Muscle of leg (tissue), 16 donors: ENCODE data around the gene IL11. TPM values are rescaled to one million over a fixed set of nuclear protein-coding genes. Genes with fewer than 3 reads are reported as not detected.
"Not testable (repeated sequence)": the region's sequence is repeated elsewhere in the genome, so short reads cannot be mapped to it uniquely, and the experiment has no call there.

Source experiments
- DNase-seq: peaks from one replicate; pipeline ENCODE4 v3.0.0; 2013
- H3K27ac ChIP-seq: one replicate; pipeline ENCODE4 v1.5.1; 2013; ENCODE audit warnings: mild to moderate bottlenecking, low read length, control low read depth
- H3K27me3 ChIP-seq: one replicate; pipeline ENCODE4 v1.6.1; 2013; ENCODE audit warnings: low read length; ENCODE audit not compliant: control insufficient read depth, insufficient read depth
- H3K36me3 ChIP-seq: one replicate; pipeline ENCODE4 v1.6.1; 2013; ENCODE audit warnings: low read length; ENCODE audit not compliant: control insufficient read depth, insufficient read depth
- H3K4me1 ChIP-seq: one replicate; pipeline ENCODE4 v1.6.1; 2013; ENCODE audit warnings: low read length; ENCODE audit not compliant: control insufficient read depth, insufficient read depth
- H3K4me3 ChIP-seq: one replicate; pipeline ENCODE4 v1.5.1; 2013; ENCODE audit warnings: low read length, control low read depth
- H3K9me3 ChIP-seq: replicated peaks from 2 replicates; pipeline ENCODE4 v1.6.1; 2013; ENCODE audit warnings: low read depth, low read length; ENCODE audit not compliant: control insufficient read depth
- WGBS: methylation state at CpG from one replicate; pipeline ENCODE4 v1.1.5; 2013; ENCODE audit warnings: missing lambda C conversion rate; ENCODE audit not compliant: insufficient coverage; 5-methylcytosine and 5-hydroxymethylcytosine counted together
- long read RNA-seq, 11 donors: transcript quantifications; one replicate each; lab custom pipeline, GENCODE V29; 2026
- polyA plus RNA-seq, 8 donors: library from polyadenylated mRNA; unstranded; fragments of 120-200 nt; gene quantifications; one replicate each; pipeline versions ENCODE4 v1.2.1 to v1.2.3, GENCODE V29; 2013; ENCODE audit warnings: inconsistent platforms in 1 of 8, low replicate concordance in 1 of 8; ENCODE audit not compliant: insufficient read length in 8 of 8, insufficient read depth in 1 of 8
- total RNA-seq: library from RNA; stranded (reverse); fragments of 120-200 nt; gene quantifications from one replicate; pipeline ENCODE4 v1.2.4, GENCODE V29; 2013

IL11 gene
- total RNA-seq, result 0.31 TPM
- under 1 TPM; 0.12 to 0.61 (median 0.40) TPM for polyA plus RNA-seq
- long read RNA-seq, donor 1, result 0 reads
- long read RNA-seq, donor 2, result 0 reads
- long read RNA-seq, donor 3, result 0 reads
- long read RNA-seq, donor 4, result 0 reads
- long read RNA-seq, donor 5, result 0 reads
- long read RNA-seq, donor 6, partial matches to known transcripts, result 2,646 of 3,823 reads
- long read RNA-seq, donor 6, other reads (novel, unspliced or antisense), result 1,177 of 3,823 reads
- long read RNA-seq, donor 7, result 0 reads
- long read RNA-seq, donor 8, result 0 reads
- long read RNA-seq, donor 9, result 0 reads
- long read RNA-seq, donor 10, result 0 reads
- long read RNA-seq, donor 11, result 0 reads

- Histone ChIP-seq H3K36me3 (no peaks in the 10 kb centered on the region), H3K27me3 (peaks cover 70% of the 10 kb centered on the region), H3K4me3 (peak within 1 kb of the TSS; percentile 31), H3K9me3 (no peaks in the 10 kb centered on the region), H3K27ac (no peak within 1 kb of the TSS), H3K4me1 (peaks cover 38% of the 10 kb centered on the region)
- WGBS, result no CpG with 5 or more reads among the region's 32 CpGs
- no peak for DNase-seq
Measured at GRCh38 chr19:55370305-55370988, at the start of gene IL11. IL11 (minus strand) TSS chr19:55370463; CDS start chr19:55370310, 153 bp downstream.

GRCh38 chr19:55419624-55420236 lies 49.5 kb upstream of the IL11 start:
- 49% methylated on average over 4 of the region's 5 CpGs for WGBS
- Histone ChIP-seq H3K27me3 (peaks cover 17% of the 10 kb centered on the region), H3K9me3 (no peaks in the 10 kb centered on the region), H3K27ac (no peak overlapping the region), H3K4me3 (no peak overlapping the region), H3K4me1 (no peaks in the 10 kb centered on the region), H3K36me3 (no peaks in the 10 kb centered on the region)
- no peak for DNase-seq

- 63% methylated on average over 4 of the region's 5 CpGs for WGBS
- no peak for DNase-seq
Measured at GRCh38 chr19:55419103-55419502, 48.8 kb upstream of the IL11 start.

GRCh38 chr19:55418185-55418584 lies 47.9 kb upstream of the IL11 start:
- no peaks in the 10 kb centered on the region for H3K4me1 ChIP-seq
- WGBS, result 12% methylated on average over 3 of the region's 7 CpGs
- H3K36me3 ChIP-seq, result no peaks in the 10 kb centered on the region
- H3K27me3 ChIP-seq, result peaks cover 10% of the 10 kb centered on the region
- no peak overlapping the region for H3K4me3 ChIP-seq
- peak; percentile 87 for DNase-seq
- H3K9me3 ChIP-seq, result no peaks in the 10 kb centered on the region
- no peak overlapping the region for H3K27ac ChIP-seq

More at GRCh38 chr19:55419103-55419502, 48.8 kb upstream of the IL11 start:
- Histone ChIP-seq H3K36me3 (no peaks in the 10 kb centered on the region), H3K27me3 (peaks cover 15% of the 10 kb centered on the region), H3K9me3 (no peaks in the 10 kb centered on the region), H3K4me3 (no peak overlapping the region), H3K4me1 (no peaks in the 10 kb centered on the region), H3K27ac (no peak overlapping the region)

GRCh38 chr19:55410168-55410567 lies 39.9 kb upstream of the IL11 start:
- DNase-seq, result no peak
- WGBS, result 100% methylated on average over 1 of the region's 2 CpGs
- no peak overlapping the region for H3K27ac ChIP-seq
- peaks cover 13% of the 10 kb centered on the region for H3K36me3 ChIP-seq
- H3K27me3 ChIP-seq, result peaks cover 3% of the 10 kb centered on the region
- peaks cover 25% of the 10 kb centered on the region for H3K4me1 ChIP-seq
- H3K9me3 ChIP-seq, result no peaks in the 10 kb centered on the region
- no peak overlapping the region for H3K4me3 ChIP-seq

GRCh38 chr19:55409179-55409578 lies 38.9 kb upstream of the IL11 start:
- not testable (repeated sequence) for H3K9me3 ChIP-seq, DNase-seq, H3K4me3 ChIP-seq, H3K27me3 ChIP-seq, H3K27ac ChIP-seq
- H3K4me1 ChIP-seq, result peaks cover 25% of the 10 kb centered on the region
- peaks cover 19% of the 10 kb centered on the region for H3K36me3 ChIP-seq
- WGBS, result 76% methylated on average over 4 of the region's 8 CpGs

GRCh38 chr19:55408533-55408872 lies 38.2 kb upstream of the IL11 start:
- H3K36me3 ChIP-seq, result peaks cover 23% of the 10 kb centered on the region
- H3K27me3 ChIP-seq, result no peaks in the 10 kb centered on the region
- DNase-seq, result no peak
- H3K4me1 ChIP-seq, result peaks cover 25% of the 10 kb centered on the region
- H3K9me3 ChIP-seq, result no peaks in the 10 kb centered on the region
- 63% methylated on average over 6 of the region's 9 CpGs for WGBS
- peak overlapping the region; percentile 41 for H3K4me3 ChIP-seq
- H3K27ac ChIP-seq, result peak overlapping the region; percentile 100

GRCh38 chr19:55407800-55408532 lies 37.7 kb upstream of the IL11 start:
- H3K9me3 ChIP-seq, result no peaks in the 10 kb centered on the region
- peaks cover 25% of the 10 kb centered on the region for H3K4me1 ChIP-seq
- DNase-seq, result peak; percentile 100
- H3K27ac ChIP-seq, result peak overlapping the region; percentile 100
- H3K27me3 ChIP-seq, result no peaks in the 10 kb centered on the region
- peak overlapping the region; percentile 58 for H3K4me3 ChIP-seq
- peaks cover 28% of the 10 kb centered on the region for H3K36me3 ChIP-seq
- under 1% methylated on average over 62 of the region's 72 CpGs for WGBS

- Histone ChIP-seq H3K27ac (peak within 1 kb of the TSS; percentile 100), H3K36me3 (peaks cover 33% of the 10 kb centered on the region), H3K4me3 (peak within 1 kb of the TSS; percentile 73), H3K4me1 (peaks cover 25% of the 10 kb centered on the region)
- not testable (repeated sequence) for H3K9me3 ChIP-seq, DNase-seq, H3K27me3 ChIP-seq
- 0% methylated on average over 36 of the region's 36 CpGs for WGBS
Measured at GRCh38 chr19:55407550-55407799, 37.2 kb upstream of the IL11 start, which contains the start of gene UBE2S. UBE2S (minus strand) TSS chr19:55407788; CDS start chr19:55407589, 199 bp downstream.
